Stimulated activated CD8-positive, alpha-beta memory T cell treated with anti-CD3 and anti-CD28 coated beads, Interleukin-12 subunit alpha, Interleukin-12 subunit beta, amount 100 ng/mL, for 24 hours (primary cell): ENCODE measurements around the gene UBTF.
"Not testable (repeated sequence)": the region's sequence is repeated elsewhere in the genome, so short reads cannot be mapped to it uniquely, and the experiment has no call there.

ENCODE experiments used
- DNase-seq: peaks from one replicate; pipeline ENCODE4 v3.0.0-alpha.2; 2020; ENCODE audit errors: extremely low read depth

Gene UBTF

DNA sequence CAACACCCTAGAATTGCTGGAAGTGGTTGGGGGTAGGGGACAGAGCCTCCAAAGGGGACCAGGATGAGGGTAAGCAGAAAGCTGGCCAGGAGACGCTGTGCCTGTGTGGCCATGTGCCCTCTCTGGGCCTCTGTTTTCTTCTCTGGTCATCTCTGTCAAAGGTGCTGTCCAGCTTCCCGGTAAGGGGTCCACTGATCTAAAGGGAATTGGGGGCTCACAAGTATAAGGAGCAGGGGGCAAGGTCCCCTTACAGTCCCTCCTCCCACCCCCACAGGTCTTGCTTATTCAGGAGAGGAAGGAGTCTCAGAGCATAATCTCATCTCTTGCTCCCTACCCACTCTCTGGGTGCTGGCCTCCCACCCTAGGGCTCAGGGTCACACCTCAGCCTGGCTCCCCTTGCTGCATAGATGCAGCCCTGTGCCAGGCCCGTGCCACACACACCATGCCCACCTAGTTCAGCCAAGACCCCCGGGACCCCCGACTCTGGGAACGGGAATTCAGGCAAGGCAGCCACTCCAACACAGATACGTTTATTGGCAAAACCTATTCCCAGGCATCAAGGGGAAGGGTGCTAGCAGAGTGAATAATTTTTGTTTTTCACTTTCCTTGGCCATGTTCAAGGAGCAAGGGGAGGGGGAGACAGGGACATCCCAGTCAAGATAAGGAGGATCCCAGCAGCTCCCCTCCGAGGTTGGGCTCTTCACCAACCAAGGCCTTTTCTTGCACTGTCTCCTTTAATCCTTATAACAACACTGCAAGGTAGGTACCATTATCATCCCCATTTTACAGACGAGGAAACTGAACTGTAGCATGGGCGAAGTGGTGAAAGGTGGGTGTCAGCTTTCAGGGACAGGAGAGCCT lies 28.6 kb upstream of the UBTF start:
- no peak for DNase-seq

DNA sequence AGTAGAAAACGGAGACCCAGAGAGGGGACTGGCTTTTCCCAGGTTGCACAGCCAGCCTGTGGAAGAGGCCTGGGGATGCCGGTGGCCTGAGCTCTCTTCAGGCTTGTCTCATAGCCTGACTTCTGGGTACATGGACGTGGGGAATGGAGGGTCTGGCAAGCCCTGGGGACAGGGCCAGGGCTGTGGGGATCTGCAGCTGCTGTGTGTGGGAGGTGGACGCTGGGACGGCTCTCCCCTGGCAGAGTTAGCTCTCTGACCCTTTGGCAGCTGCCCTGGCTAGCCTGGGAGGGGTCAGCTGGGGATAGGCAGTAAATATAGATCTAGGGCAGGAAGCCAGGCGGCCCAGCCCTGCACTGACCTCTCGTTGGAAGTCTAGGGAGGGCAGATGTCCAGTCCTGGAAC lies 28.0 kb upstream of the UBTF start:
- DNase-seq, result no peak

DNA sequence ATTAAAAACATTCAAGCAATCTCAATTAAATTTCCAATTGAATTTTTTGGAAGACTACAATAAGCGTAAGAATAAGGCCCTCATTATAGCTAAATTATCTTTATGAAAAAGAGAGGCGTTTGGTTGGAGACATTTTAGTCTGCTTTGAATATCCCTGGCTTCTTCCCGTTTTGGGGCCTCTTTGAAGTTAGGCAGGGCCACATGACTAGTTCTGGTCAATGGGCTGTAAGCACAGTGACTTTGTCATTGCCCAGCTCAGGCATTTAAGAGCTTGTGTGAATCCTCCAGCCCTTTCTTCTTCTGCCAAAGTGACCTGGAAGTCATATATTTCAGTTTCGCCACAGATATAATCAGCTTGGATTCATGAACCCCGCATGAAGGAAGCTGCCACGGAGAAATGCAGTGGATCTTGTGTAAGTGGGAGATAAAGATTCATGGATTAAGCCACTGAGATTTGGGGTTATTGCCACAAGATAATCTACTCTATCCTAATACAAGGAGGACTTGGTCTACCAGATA lies 21.7 kb upstream of the UBTF start:
- DNase-seq, result no peak

DNA sequence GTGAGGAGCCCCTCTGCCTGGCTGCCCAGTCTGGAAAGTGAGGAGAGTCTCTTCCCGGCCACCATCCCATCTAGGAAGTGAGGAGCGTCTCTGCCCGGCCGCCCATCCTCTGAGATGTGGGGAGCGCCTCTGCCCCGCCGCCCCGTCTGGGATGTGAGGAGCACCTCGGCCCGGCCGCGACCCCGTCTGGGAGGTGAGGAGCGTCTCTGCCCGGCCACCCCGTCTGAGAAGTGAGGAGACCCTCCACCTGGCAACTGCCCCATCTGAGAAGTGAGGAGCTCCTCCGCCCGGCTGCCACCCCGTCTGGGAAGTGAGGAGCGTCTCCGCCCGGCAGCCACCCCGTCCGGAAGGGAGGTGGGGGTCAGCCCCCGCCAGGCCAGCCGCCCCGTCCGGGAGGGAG lies 18.4 kb upstream of the UBTF start:
- not testable (repeated sequence) for DNase-seq

- DNase-seq, result no peak
These were observed 17.0 kb upstream of the UBTF start for GRCh38 chr17:44236444-44236991.

DNA sequence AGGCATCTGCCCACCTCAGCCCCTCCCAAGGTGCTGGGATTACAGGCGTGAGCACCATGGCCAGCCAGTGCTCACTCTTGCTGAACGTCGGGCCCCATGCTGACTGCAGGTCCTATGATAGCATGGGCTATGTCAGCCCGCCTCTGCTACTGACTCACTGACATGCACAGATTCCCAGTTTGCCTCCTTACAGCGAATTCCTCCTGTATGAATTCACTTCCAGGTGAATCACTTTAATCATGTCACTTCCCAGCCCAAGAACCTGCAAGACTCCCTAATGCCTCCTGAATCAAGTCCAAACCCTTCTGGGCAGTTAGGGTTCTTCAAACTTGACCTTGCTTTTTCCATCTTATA lies 16.1 kb upstream of the UBTF start:
- no peak for DNase-seq

- DNase-seq, result no peak
These were observed 14.1 kb upstream of the UBTF start for GRCh38 chr17:44233582-44233981.

DNA sequence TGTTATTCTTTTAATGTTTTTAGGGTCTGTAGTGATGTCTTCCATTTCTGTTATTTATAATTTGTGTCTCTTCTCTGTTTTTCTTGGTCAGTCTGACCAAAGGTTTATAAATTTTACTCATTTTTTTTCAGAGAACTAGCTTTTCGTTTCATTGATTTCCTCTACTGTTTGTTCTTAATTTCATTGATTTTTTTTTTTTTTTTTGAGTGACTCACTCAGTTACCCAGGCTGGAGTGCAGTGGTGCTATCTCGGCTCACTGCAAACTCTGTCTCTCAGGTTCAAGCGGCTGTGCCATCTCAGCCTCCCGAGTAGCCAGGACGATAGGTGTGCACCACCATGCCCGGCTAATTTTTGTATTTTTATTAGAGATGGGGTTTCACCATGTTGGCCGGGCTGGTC lies 12.6 kb upstream of the UBTF start:
- DNase-seq, result no peak

GRCh38 chr17:44230140-44230539 lies 10.7 kb upstream of the UBTF start:
- DNase-seq, result no peak

GRCh38 chr17:44229090-44229489 lies 9.6 kb upstream of the UBTF start:
- no peak for DNase-seq

GRCh38 chr17:44223541-44224071 lies 4.1 kb upstream of the UBTF start:
- no peak for DNase-seq

DNA sequence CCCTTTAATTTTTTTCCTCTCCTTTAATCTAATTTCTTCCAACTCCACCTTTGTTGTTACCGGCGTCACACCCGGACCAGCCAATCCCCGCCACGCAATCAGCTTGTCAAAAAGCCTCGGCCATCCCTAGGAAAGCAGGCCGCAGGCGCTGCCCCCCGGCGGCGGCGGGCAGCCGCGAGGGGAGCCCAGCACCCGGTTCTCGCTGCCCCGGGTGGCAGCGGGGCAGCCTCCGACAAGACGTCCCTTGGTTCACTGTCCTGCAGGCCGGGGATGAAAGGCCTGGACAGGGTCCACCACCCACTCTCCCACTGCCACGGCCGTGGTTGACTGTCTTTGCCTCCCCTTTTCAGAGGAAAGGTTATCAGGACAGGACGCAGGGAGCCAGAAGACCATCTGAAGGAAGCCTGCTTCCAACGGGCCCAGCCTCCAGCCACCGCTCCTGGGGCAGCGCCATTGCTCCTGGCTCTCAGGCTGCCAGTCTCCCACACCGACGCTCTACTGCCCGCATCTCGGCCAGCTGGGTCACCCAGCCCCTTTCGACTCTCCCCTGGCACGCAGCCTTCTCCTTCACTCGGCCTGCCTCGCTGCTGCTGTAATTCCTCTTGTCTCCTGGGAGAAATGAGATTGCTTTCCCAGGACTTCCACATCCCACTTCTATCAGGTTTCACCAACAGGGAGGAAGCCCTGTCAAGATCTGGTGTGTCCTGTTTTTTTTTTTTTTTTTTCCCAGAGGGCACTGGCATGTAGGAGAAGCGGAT lies 2.8 kb upstream of the UBTF start:
- no peak for DNase-seq

DNA sequence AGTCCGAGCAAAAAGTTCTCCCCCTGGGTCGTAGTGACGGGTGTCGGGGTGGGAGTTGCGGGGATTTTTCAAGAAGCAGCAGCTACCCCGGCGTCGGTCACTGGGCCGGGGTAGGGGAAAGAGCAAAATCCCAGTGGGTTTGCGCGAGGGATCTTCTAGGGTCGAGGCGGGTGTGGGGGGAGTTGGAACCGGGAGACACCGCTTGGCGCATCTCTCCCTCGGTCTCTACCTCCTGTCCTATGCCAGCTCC lies 2.3 kb upstream of the UBTF start:
- DNase-seq, result no peak

GRCh38 chr17:44221084-44221861 lies 1.8 kb upstream of the UBTF start:
- DNase-seq, result no peak

GRCh38 chr17:44220213-44221083 lies 973 bp upstream of the UBTF start:
- no peak for DNase-seq

- DNase-seq, result no peak
These were observed 313 bp downstream of the UBTF start for GRCh38 chr17:44219108-44219615.

DNA sequence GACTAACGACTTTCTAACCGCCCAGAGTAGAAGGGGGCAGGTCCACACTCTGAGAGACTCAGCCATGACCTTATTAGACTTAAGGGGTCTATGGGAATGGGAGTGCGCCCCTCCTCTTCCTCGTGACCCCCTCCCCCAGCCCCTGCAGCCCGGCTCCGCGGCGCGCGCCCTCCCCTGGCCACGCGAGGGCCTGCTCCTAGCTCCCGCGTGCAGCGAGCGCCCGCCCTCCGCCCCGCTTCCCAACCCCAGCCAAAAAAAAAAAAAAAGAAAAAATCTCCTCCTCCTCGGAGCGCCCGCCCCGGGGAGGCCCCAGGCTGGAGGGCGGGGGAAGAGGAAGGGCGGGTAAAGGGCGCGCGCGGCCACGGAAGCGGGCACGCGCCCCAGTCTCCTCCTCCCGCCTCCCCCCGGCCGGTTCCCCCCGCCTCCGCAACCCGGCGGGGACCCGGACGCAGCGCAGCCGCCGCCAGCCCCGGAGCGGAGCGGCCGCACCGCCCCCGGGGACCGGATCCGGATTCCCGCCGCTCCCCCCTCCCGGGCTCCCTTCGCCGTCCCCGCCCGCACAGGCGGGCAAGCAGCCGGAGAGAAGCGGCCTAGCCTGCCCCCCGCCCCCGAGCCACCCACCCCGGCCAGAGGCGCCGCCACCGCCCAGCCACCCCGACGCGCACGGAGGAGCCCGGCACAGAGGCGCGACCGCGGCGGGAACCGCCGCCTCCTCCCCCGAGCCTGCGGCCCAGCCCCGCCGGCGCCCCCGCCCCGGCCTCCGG lies 949 bp downstream of the UBTF start:
- DNase-seq, result no peak

- no peak for DNase-seq
These were observed 1.6 kb downstream of the UBTF start for GRCh38 chr17:44217738-44218343.

DNA sequence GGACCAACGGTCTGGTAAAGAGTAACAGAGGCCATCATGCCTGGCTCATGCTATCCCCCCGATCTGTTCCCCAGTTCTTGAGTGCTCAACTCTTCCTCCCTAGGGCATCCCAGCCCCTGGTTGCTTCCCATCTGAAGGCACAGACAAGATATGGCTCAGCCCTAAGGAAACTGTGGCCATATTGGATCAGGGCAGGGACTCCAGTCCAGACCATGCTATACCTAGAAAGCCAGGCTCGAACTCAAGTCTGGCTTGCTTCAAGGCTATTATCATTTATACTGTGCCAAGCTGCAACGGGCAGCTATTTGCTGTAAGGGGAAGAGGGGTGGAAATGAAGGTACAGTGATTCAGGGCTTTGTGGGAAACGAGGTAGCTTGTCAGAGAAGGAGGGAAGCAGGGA lies 2.8 kb downstream of the UBTF start:
- DNase-seq, result no peak

- no peak for DNase-seq
These were observed 3.3 kb downstream of the UBTF start for GRCh38 chr17:44216173-44216572.
